Measurements from ENCODE around the gene SLC25A25.
"Not testable (repeated sequence)": the region's sequence is repeated elsewhere in the genome, so short reads cannot be mapped to it uniquely, and the experiment has no call there.

Gene SLC25A25

GRCh38 chr9:128129976-128130590 is 62.1 kb downstream of the SLC25A25 start:
- Mint-ChIP-seq H3K4me1 (ENCODE audit: low read depth) (peaks cover 33% of the 10 kb centered on the region), H3K27me3 (peaks cover 22% of the 10 kb centered on the region), H3K36me3 (ENCODE audit: low read depth) (peaks cover 23% of the 10 kb centered on the region)
- H3K27ac Mint-ChIP-seq; intact Hi-C loops (cut with micrococcal nuclease); H3K9me3 Mint-ChIP-seq; H3K4me3 Mint-ChIP-seq: not testable (repeated sequence)

- H3K4me3 Mint-ChIP-seq; H3K9me3 Mint-ChIP-seq; H3K27ac Mint-ChIP-seq; intact Hi-C loops (cut with micrococcal nuclease): not testable (repeated sequence)
- Mint-ChIP-seq H3K36me3 (ENCODE audit: low read depth) (peaks cover 21% of the 10 kb centered on the region), H3K27me3 (peaks cover 22% of the 10 kb centered on the region), H3K4me1 (ENCODE audit: low read depth) (peaks cover 27% of the 10 kb centered on the region)
These were observed 62.6 kb downstream of the SLC25A25 start for GRCh38 chr9:128130651-128131050.

GRCh38 chr9:128131346-128131745 is 63.3 kb downstream of the SLC25A25 start:
- peaks cover 25% of the 10 kb centered on the region for H3K27me3 Mint-ChIP-seq
- peaks cover 20% of the 10 kb centered on the region for H3K4me1 Mint-ChIP-seq (ENCODE audit: low read depth)
- H3K4me3 Mint-ChIP-seq; H3K9me3 Mint-ChIP-seq; intact Hi-C loops (cut with micrococcal nuclease); H3K27ac Mint-ChIP-seq: not testable (repeated sequence)
- H3K36me3 Mint-ChIP-seq (ENCODE audit: low read depth): peaks cover 15% of the 10 kb centered on the region

GRCh38 chr9:128132139-128132538 is 64.1 kb downstream of the SLC25A25 start:
- intact Hi-C loops (cut with micrococcal nuclease); H3K4me3 Mint-ChIP-seq; H3K27ac Mint-ChIP-seq; H3K9me3 Mint-ChIP-seq: not testable (repeated sequence)
- peaks cover 20% of the 10 kb centered on the region for H3K4me1 Mint-ChIP-seq (ENCODE audit: low read depth)
- peaks cover 15% of the 10 kb centered on the region for H3K36me3 Mint-ChIP-seq (ENCODE audit: low read depth)
- H3K27me3 Mint-ChIP-seq: peaks cover 25% of the 10 kb centered on the region

DNA sequence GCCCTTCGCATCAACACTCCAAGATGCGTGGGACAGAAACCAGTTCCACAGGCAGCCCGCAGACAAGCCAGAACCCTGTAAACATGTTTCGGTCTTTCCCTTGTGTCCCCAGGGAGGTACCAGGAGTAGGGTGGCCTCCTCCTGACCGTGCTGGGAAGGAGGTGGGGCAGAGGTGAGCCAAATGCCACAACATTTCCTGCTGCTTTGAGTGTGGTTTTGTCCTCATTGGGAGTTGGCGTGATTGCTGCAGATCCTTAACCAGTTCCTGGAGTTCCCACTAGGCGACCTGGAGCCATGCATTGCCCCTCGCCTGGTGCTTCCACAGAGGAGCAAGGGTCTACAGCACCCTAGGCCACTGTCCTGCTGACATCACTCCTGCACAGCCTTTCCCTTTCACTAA is 67.5 kb downstream of the SLC25A25 start:
- intact Hi-C loops (cut with micrococcal nuclease); H3K4me3 Mint-ChIP-seq; H3K36me3 Mint-ChIP-seq (ENCODE audit: low read depth); H3K9me3 Mint-ChIP-seq; H3K4me1 Mint-ChIP-seq (ENCODE audit: low read depth); H3K27ac Mint-ChIP-seq: not testable (repeated sequence)
- peaks cover 25% of the 10 kb centered on the region for H3K27me3 Mint-ChIP-seq

GRCh38 chr9:128136816-128137793 is 69.1 kb downstream of the SLC25A25 start:
- no peaks in the 10 kb centered on the region for H3K9me3 Mint-ChIP-seq
- H3K27me3 Mint-ChIP-seq: peaks cover 16% of the 10 kb centered on the region
- no peaks in the 10 kb centered on the region for H3K36me3 Mint-ChIP-seq (ENCODE audit: low read depth)
- peaks cover 7% of the 10 kb centered on the region for H3K4me1 Mint-ChIP-seq (ENCODE audit: low read depth)
- no peak overlapping the region for H3K27ac Mint-ChIP-seq
- H3K4me3 Mint-ChIP-seq: no peak overlapping the region
- intact Hi-C loops (cut with micrococcal nuclease): no loop called here

- H3K9me3 Mint-ChIP-seq: no peaks in the 10 kb centered on the region
- no peak overlapping the region for H3K27ac Mint-ChIP-seq
- peaks cover 11% of the 10 kb centered on the region for H3K27me3 Mint-ChIP-seq
- H3K4me1 Mint-ChIP-seq (ENCODE audit: low read depth): peaks cover 7% of the 10 kb centered on the region
- H3K4me3 Mint-ChIP-seq: no peak overlapping the region
- no peaks in the 10 kb centered on the region for H3K36me3 Mint-ChIP-seq (ENCODE audit: low read depth)
- intact Hi-C loops (cut with micrococcal nuclease): no loop called here
These were observed 70.0 kb downstream of the SLC25A25 start for GRCh38 chr9:128138001-128138400.

DNA sequence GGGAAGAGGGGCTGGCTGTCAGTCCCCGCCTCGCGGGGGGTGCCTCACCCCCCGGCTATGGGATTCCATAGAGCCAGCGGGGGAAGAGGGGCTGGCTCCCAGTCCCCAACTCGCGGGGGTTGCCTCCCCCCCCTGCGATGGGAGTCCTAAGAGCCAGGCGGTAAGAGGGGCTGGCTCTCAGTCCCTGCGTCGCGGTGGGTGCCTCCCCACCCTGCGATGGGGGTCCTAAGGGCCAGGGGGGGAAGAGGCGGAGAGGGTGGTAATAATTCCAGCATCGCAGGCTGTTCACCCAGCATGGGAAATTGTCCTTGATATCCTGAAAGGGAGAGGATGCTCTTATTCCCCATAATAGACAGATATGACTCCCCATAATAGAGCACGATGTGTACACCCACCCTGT is 71.6 kb downstream of the SLC25A25 start:
- Mint-ChIP-seq H3K9me3 (no peaks in the 10 kb centered on the region), H3K4me1 (ENCODE audit: low read depth) (peaks cover 13% of the 10 kb centered on the region), H3K36me3 (ENCODE audit: low read depth) (no peaks in the 10 kb centered on the region), H3K4me3 (no peak overlapping the region), H3K27me3 (peaks cover 5% of the 10 kb centered on the region), H3K27ac (no peak overlapping the region)
- intact Hi-C loops (cut with micrococcal nuclease): no loop called here

- H3K27me3 Mint-ChIP-seq: peaks cover 3% of the 10 kb centered on the region
- no peaks in the 10 kb centered on the region for H3K9me3 Mint-ChIP-seq
- no peaks in the 10 kb centered on the region for H3K36me3 Mint-ChIP-seq (ENCODE audit: low read depth)
- H3K27ac Mint-ChIP-seq: no peak overlapping the region
- H3K4me3 Mint-ChIP-seq: no peak overlapping the region
- intact Hi-C loops (cut with micrococcal nuclease): no loop called here
- peaks cover 13% of the 10 kb centered on the region for H3K4me1 Mint-ChIP-seq (ENCODE audit: low read depth)
These were observed 73.6 kb downstream of the SLC25A25 start for GRCh38 chr9:128141604-128142003.

DNA sequence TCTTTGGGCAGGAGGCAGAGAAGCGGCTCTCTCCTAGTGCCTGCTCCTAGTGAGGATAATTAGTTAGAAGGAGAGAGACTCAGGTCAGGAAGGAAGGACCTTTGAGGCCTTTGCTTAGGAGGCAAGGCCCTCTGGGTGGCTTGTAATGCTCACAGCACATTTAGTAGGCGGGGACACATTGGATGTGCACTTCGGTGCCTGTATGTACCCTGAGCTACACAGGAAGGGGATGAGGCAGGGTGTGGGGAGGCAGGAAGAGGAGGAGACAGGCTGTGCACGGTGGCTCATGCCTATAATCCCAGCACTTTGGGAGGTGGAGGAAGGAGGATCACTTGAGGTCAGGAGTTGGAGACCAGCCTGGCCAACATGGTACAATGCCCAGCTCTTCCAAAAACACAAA is 74.0 kb downstream of the SLC25A25 start:
- Mint-ChIP-seq H3K4me1 (ENCODE audit: low read depth) (peaks cover 13% of the 10 kb centered on the region), H3K27ac (no peak overlapping the region), H3K36me3 (ENCODE audit: low read depth) (no peaks in the 10 kb centered on the region), H3K27me3 (peaks cover 3% of the 10 kb centered on the region), H3K4me3 (no peak overlapping the region), H3K9me3 (no peaks in the 10 kb centered on the region)
- intact Hi-C loops (cut with micrococcal nuclease): no loop called here

DNA sequence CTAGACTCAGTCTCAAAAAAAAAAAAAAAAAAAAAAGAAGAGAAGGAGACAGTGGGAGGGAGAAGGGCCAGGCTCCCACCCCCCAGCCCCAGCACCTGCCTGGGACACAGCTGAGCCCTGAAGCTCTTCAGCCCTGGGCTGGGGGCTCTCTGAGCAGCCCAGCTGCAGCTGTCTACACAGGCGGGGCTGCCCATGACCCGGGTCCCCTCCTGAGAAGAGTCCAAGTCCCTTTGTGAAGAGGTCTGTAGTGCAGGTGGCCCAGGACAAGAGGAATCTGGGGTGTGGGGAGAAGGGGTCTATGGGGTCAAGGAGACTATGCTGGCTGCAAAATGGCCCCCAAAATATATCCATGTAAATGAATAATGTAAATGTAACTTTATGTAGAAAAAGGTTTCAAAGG is 74.6 kb downstream of the SLC25A25 start:
- no peaks in the 10 kb centered on the region for H3K36me3 Mint-ChIP-seq (ENCODE audit: low read depth)
- peaks cover 13% of the 10 kb centered on the region for H3K4me1 Mint-ChIP-seq (ENCODE audit: low read depth)
- H3K27me3 Mint-ChIP-seq: peaks cover 2% of the 10 kb centered on the region
- no peaks in the 10 kb centered on the region for H3K9me3 Mint-ChIP-seq
- no peak overlapping the region for H3K4me3 Mint-ChIP-seq
- H3K27ac Mint-ChIP-seq: no peak overlapping the region
- intact Hi-C loops (cut with micrococcal nuclease): no loop called here

- H3K36me3 Mint-ChIP-seq (ENCODE audit: low read depth): no peaks in the 10 kb centered on the region
- intact Hi-C loops (cut with micrococcal nuclease): no loop called here
- peaks cover 1% of the 10 kb centered on the region for H3K27me3 Mint-ChIP-seq
- peaks cover 13% of the 10 kb centered on the region for H3K4me1 Mint-ChIP-seq (ENCODE audit: low read depth)
- no peak overlapping the region for H3K4me3 Mint-ChIP-seq
- H3K9me3 Mint-ChIP-seq: no peaks in the 10 kb centered on the region
- H3K27ac Mint-ChIP-seq: no peak overlapping the region
These were observed 75.7 kb downstream of the SLC25A25 start for GRCh38 chr9:128143525-128144238.

DNA sequence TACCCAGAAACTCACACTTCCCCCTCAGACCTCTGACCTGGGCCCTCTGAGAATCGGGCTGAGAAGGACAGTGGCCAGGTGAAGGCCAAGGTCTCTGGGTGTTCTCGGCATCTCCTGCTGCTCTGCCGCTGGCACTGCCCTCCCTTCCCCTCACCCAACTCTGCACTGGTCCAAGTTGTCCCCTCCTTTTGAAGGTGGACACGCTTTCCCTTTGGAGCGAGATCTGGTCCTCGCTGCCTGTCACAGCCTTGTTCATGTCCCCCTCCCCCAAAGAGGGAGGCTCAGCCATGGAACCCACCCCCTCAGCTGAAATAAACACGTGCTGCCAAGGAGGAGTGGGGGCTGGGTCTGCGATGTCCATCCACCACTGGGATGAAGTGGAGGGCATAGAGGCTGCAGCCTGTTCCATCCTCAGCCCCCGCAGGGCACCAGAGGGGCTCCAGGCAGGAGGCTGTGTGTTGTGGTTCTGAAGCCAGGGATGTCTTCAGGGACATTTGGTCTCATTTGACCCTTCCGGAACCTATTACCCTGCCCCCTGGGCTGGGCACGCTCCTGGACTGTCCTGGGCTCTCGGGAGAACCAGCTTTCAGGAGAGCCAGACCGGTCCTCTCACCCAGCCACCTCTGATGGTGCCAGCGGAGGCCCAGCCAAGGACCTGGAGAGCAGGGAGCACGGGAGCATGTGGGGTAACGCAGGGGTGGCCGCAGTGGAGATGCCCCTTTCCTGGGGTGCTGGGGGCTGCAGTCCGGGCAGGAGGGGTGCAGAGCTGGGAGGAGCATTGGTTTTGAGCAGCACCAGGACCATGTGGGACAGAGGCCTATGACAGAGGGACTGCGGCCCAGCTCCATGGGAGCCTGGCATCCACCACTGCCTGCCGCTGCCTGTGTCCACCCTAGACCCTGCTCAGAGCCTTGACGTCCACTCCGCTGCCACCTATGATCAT is 76.5 kb downstream of the SLC25A25 start:
- no peaks in the 10 kb centered on the region for H3K36me3 Mint-ChIP-seq (ENCODE audit: low read depth)
- no peak overlapping the region for H3K4me3 Mint-ChIP-seq

More for the DNA sequence above, 76.5 kb downstream of the SLC25A25 start:
- Mint-ChIP-seq H3K9me3 (no peaks in the 10 kb centered on the region), H3K4me1 (ENCODE audit: low read depth) (peaks cover 13% of the 10 kb centered on the region), H3K27ac (no peak overlapping the region), H3K27me3 (peaks cover 1% of the 10 kb centered on the region)
- intact Hi-C loops (cut with micrococcal nuclease): no loop called here
